G401 (cell line): ENCODE data around the gene COL9A3. TPM values are rescaled to one million over a fixed set of nuclear protein-coding genes. Genes with fewer than 3 reads are reported as not detected.

Experiments used
- DNase-seq: peaks from one replicate; pipeline ENCODE4 v3.0.0-alpha.2; 2015; ENCODE audit warnings: low spot score
- in situ Hi-C: cut with HindIII; loops from 2 replicates; pipeline ENCODE4 v1.10.0; 2016; ENCODE audit warnings: low sequenced_read_pairs, mixed read lengths
- total RNA-seq: library from RNA; depleted of rRNA; stranded (reverse); fragments of >200 nt; shearing (Covaris generic); gene quantifications from 2 replicates; pipeline ENCODE4 v1.2.3, GENCODE V29; 2014

COL9A3 gene
- total RNA-seq, 1 experiment from 2014 or later, result 8.6 TPM

DNA sequence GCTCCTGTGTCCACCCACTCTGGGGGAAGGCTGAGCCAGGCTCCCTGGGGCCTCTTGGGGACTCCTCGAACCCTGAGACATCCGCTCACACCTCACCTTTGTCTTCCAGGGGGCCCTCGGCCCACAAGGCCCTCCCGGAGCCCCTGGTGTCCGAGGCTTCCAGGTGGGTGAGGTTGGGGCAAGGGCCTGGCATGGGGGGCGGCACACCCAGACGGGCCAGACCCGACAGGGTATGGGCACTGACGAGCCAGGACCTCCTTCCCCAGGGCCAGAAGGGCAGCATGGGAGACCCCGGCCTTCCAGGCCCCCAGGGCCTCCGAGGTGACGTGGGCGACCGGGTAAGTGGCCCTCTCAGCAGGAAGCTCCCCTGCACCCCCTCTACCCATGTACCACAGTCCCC, 13.4 kb downstream of the COL9A3 start:
- DNase-seq, result no peak
- in situ Hi-C loops, result no loop called here

DNA sequence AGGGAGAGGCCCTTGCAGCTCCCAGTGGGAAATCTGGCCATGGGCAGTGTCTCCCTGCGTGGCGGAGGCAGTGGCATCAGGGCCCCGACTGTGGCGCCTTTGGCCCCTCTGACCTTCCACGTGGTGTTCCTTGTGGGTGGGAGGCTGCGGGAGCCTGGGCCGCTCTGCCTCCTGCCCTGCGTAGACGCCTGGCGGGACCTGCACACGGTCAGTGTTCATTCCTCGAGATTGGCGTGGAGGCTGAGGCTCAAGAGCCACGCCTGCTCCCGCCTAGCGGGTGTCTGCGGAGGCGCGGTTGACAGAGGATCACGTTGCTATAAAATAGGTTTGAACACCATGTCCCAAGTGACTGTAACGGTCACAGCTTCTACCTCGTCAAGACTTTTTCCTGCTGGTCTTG, 14.0 kb downstream of the COL9A3 start:
- no peak for DNase-seq
- in situ Hi-C loops, result no loop called here

DNA sequence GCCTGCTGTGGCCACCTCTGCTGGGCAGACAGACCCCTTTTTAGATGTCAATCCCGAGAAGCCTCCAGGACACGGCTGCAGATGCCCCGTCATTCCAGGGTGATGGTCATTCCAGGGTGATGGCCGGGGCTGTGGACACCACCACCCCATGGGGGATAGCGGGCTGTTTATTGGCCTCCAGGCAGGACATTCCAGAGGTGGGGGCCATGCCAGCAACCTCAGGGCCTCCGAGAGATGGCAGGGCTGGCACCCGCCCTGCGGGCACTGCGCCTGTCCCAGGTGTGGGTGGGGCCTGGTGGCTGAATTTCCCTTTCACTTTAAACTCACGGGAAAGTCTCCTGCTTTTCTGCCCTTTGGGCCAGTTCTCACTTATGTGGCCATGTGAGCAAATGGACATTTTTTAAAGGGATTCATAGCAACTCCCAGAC, 14.5 kb downstream of the COL9A3 start:
- DNase-seq, result no peak
- in situ Hi-C loops, result no loop called here

DNA sequence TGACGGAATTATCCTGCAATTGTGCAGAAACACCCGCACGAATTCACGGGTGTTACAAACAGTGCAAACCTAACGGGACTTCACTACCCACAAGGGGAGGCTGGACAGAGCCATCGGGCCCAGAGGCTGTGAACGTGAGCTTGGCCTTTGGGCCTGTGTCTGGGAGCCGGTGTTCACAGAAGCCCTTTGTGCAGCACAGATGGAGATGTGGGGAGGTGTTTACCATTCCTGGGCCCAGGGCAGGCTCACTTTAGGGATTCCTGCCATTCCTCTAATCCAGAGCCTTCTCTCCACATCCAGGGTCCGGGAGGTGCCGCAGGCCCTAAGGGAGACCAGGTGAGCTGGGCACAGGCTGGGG, 15.0 kb downstream of the COL9A3 start:
- in situ Hi-C loops, result no loop called here

DNA sequence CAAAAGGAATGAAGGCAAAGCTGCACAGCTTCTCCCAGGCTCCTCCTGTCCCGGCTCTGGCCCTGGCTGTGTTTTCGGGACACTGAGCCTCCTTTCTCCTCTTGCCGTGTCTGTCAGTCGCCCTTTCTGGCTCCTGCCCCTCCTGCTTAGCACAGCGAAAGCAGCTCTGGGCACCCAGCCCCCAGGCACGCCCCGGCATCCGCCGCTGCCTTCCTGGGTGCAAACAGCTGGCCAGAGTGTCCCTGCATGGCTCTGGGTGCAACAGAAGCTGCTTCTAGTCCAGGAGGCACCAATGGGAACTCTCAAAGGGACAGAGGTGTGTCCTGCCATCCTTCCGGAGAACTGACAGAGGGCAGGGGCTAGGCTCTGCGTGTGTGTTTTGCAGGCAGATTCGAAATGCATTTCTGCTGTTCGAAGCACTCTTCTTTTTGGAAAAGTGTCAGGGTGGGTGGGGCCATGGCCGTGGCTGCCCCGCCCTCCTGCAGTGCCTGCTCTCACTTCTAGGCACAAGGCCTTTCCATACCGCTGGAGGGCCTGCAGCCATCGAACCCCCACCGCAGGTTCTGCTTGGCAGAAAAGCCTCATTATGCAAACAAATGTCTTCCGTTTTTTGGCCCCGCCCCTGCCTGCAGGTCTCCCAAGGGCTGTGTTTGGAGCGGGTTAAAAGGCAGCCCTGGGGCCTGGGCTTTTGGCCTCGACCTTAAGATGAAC, 15.5 kb downstream of the COL9A3 start:
- in situ Hi-C loops, result no loop called here
- DNase-seq, result no peak

More for the DNA sequence above, 15.0 kb downstream of the COL9A3 start:
- DNase-seq, result no peak

DNA sequence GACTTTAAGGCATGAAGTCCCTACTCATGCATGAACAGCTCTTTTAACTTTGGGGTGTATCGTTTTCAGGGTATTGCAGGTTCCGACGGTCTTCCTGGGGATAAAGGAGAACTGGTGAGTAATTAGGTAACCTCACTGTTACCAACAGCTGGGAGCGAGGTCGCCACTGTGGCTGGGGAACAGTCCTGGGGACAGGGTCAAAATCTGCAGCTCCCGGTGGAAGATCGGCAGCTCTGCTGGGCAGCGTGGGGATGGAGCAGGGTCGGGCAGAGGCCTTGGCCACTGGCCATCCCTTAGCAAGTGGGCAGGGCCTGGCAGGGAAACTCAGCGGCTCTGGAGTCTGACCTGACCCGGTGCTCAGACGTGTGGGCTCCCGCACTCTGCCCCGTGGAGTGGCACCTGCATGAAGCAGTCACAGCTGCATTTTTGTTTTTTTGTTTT, 16.1 kb downstream of the COL9A3 start:
- DNase-seq, result no peak
- in situ Hi-C loops, result no loop called here

DNA sequence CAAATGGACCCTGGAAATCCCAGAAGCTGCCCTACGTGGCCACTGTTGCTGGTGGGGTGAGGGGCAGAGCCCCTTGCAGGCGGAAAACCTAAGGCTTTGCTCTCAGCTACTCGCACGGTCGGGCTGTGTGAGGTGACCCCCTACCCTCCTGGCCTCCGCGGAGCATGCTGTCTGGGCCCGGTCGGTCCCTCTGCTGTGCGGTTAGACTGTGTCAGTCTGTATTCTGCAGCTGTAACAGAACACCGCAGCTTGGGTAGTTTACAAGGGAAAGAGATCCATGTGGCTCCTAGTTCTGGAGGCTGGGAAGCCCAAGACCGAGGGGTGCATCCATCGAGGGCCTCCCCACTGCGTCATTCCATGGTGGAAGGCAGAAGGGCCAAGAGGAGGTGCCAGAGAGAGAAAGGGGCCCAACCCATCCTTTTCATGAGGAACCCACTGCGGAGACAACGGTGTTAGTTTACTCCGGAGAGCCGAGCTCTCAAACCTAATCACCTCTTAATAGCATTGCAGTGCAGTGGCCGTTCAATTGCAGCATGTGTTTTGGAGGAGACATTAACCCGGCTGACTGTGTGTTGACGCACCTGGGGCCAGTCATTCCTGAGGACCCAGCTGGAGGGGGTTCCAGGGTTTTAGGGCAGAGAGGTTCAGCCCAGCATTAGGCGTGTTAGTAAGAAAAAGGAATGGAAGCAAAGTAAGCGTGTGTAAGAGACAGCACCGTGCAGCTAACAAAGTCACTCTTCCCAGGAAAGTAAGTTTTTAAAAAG, 18.3 kb downstream of the COL9A3 start:
- DNase-seq, result no peak
- in situ Hi-C loops, result no loop called here

DNA sequence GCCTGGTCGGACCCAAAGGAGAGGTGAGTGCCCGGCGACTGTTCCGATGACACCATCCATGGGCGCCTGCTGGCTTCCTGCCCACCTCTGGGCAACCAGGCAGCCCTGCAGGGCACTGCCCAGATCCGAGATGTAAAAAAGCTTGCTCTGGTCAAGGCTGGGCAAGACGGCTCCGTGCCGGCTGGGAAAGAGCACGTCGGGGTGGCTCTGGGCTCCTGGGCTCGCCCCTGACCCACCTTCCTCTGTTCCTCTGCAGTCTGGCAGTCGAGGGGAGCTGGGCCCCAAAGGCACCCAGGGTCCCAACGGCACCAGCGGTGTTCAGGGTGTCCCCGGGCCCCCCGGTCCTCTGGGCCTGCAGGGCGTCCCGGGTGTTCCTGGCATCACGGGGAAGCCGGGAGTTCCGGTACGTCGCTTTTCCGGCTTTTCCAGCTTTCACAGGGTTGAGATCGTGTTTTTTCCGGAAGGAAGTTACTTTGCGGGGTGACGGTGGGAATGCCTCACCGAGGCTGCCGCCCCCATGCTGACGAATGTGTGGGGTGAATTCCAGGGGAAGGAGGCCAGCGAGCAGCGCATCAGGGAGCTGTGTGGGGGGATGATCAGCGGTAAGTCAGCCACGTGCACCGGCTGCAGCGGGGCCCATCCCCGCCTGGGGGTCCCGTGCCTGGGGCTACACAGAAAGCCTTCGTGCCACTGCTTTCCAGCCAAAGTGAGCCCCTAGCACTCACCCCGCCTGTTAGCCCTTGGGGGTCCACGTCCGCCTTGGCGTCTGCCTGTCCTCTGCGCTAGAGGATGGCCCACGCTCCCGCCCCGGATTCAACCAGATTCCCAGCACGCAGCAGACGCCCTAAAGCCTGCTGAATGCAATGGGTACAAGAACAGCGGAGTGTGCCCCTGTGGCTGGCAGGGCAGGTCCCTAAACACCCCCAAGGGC, 19.3 kb downstream of the COL9A3 start:
- in situ Hi-C loops, result no loop called here

DNA sequence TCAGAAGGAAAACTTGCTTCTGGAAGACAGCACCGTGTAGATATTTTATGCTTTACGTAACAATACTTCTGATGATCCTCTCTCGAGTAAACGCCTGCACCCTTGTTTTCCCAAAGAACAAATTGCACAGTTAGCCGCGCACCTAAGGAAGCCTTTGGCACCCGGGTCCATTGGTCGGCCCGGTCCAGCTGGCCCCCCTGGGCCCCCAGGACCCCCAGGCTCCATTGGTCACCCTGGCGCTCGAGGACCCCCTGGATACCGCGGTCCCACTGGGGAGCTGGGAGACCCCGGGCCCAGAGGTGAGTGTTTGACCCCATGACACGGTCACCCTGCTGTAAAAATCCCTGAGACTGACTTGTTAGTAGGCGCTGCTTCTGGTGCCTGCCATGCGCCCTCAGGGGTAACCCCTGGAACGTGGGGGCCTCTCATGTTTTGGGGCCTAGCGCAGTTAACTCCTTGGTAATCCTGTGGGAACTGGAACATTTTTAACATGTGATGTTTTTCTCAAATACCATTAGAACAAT, 20.2 kb downstream of the COL9A3 start:
- in situ Hi-C loops, result no loop called here
- no peak for DNase-seq

More for the DNA sequence above, 19.3 kb downstream of the COL9A3 start:
- no peak for DNase-seq

DNA sequence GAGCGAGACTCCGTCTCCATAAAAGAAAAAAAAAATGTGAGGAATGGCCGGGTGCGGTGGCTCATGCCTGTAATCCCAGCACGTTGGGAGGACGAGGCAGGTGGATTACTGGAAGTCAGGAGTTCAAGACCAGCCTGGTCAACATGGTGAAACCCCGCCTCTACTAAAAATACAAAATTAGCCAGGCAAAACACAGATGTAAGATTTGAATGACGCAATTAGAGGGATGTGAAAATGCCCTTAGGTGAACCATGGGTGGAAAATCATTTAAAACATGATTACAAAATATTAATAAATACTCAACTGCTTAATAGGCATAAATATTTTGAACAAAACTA, 20.9 kb downstream of the COL9A3 start:
- no peak for DNase-seq
- in situ Hi-C loops, result no loop called here

DNA sequence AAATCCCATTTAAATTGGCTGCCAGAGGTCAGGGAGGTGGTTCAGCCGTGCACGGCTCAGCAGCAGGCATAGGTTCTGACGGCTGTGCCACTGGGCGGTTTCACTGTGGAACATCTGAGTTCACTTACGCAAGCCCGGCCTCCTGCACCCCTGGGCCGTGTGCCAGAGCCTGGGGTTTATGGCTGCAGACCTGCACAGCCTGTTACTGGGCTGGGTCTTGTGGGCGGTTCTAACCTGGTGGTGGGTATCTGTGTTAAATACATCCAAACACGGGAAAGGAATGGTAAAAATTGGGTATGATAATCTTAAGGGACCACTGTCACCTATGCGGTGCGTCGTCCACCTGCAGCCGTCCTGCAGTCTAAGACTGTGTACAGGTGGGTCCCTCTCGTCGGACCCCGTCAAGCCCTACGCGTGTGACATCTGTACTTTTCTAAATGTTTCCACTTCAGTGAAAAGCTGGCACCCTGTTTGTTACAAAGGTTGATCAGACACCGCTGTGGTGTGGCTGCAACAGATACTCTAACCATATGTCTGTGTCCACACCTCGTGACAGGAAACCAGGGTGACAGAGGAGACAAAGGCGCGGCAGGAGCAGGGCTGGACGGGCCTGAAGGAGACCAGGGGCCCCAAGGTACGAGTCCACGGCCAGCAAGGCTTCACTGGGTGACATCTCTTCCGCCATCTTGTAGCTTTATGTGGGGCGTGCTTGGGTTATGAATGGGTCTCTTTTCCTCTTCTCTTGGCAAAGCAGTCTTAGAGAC, 21.5 kb downstream of the COL9A3 start:
- in situ Hi-C loops, result no loop called here
- DNase-seq, result no peak

DNA sequence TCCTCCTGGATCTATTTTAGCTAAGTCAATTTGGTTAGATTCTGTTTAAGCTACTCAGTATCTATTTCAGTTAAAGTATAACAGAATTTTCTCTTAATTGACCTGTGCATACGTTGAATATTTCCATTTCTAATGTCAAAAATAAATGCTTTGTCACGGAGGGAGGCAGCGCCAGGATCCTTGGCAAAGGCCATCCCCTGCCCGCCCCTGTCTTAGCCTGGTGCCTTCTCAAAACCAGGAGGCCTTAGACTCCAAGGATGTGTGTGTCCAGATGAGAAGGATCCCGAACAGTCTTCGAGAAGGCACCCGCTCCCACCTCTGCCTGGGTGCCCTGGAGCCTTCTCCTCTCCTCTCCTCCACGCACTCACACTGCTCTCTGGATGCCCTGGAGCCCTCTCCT, 22.4 kb downstream of the COL9A3 start:
- no peak for DNase-seq

DNA sequence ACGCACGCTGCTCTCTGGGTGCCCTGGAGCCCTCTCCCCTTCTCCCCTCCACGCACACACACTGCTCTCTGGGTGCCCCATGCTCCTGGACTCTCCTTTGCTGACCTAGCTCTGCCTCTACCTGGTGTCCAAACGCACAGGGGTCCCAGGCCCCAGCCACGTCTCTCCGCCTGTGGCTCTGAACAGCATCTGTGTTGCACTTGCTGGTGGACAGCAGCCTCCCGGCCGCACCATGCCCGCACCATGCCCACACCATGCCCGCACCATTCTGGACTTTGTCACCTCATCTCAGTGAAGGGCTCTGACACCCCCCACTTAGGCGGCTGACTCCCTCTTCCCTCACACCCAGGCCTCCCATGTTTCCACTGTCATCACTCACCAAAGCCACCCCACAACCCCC, 23.0 kb downstream of the COL9A3 start:
- no peak for DNase-seq
- in situ Hi-C loops, result no loop called here

More for the DNA sequence above, 22.4 kb downstream of the COL9A3 start:
- in situ Hi-C loops, result no loop called here

DNA sequence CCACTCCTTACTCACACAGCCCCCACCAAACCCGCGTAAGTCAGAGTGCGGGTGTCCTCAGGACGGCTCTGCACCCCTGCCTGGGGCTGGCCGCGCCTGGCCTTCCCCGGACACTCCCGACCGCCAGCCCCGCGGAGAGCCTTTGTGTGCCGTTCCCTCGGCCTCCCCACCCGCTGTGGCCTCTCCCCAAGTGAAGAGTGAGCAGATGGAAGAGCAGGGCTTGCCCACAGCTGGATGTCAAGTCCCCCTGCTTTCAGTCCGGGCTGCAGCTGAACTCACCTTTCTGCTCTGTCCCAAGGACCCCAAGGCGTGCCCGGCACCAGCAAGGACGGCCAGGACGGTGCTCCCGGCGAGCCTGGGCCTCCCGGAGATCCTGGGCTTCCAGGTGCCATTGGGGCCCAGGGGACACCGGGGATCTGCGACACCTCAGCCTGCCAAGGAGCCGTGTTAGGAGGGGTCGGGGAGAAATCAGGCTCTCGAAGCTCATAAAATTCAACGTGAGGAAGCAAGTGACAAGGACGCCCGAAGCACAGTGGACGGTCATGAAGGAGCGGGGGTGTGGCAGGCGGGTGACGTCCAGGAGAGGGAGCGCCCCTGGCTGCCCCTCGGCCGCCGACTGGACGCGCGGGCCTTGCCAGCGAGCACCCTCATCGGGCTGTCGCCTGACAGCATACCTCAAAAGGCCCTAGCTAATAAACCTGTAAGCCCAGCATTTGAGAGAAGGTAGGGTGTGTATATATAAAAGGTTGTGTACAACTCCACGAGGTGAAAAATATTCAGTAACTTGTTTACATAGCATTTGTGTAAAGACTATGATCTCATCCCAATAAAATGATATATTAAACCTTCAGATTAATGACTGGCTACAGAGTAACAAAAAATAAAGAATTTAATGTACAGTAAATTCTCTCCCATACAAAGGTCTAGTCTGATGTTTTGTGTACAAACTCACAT, 23.7 kb downstream of the COL9A3 start:
- in situ Hi-C loops, result no loop called here
- no peak for DNase-seq

DNA sequence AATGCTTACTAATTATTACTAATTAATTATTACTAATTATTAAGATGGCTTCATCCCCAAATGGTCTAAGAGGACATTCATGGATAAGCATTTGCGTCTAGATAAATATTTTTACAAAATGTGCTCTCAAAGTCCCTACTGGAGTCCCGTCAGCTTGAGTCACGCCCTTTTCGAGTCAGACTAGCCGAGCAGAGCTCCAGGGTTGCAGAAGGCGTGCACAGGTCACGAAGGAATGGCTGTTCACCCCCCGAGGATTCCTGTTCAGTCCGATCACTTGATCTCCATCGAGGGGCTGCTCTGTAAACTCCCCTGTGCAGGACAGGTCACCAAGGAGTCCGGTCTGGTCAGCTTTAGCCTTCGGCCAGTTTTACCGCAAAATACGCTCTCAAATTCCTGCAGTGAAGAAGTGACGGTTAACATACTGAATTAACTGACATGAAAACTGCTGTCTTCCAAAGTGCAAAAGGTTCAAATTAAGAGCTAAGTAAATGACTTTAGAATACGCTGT, 24.9 kb downstream of the COL9A3 start:
- in situ Hi-C loops, result no loop called here
- no peak for DNase-seq

DNA sequence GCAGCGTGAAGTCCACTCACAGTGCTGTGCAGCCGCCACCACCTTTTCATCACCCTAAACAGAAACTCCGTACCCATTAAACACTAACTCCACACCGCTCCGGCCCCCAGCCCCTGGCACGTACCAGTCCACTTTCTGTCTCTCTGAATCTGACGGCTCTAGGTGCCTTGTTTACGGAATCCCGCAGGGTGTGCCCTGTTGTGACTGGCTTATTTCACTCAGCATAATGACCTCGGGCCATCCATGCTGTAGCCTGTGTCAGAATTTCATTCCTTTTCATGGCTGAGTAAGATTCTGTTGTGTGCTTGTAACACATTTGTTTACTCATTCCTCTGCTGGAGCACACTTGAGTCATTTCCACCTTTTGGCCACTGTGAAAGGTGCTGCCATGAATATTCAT, 26.8 kb downstream of the COL9A3 start:
- in situ Hi-C loops, result no loop called here
- no peak for DNase-seq

DNA sequence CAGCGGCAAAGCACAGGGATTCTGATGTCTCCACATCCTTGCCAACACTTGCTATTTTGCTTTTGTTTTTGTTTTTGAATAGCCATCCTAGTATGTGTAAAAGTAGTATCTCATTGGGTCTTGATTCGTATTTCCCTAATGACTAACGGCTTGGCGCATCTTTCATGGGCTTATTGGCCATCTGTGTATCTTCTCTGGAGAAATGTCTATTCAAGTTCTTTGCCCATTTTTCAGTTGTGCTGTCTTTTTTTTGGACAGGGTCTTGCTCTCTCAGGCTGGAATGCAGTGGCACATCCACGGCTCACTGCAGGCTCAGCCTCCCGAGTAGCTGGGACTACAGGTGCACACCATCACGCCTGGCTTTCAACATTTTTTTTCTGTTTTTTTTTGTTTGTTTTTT, 27.3 kb downstream of the COL9A3 start:
- in situ Hi-C loops, result no loop called here
- no peak for DNase-seq
